Left hindlimb (tissue), 1 donor: ENCODE measurements around the gene KIF12.
"Not testable (repeated sequence)": the region's sequence is repeated elsewhere in the genome, so short reads cannot be mapped to it uniquely, and the experiment has no call there.

Experiments used
- DNase-seq: peaks from one replicate; pipeline ENCODE4 v3.0.0-alpha.2; 2018

The KIF12 gene

GRCh38 chr9:114061292-114061691 lies 37.8 kb downstream of the KIF12 start:
- DNase-seq, result no peak

- no peak for DNase-seq
Measured at GRCh38 chr9:114060711-114061110, 38.4 kb downstream of the KIF12 start.

DNA sequence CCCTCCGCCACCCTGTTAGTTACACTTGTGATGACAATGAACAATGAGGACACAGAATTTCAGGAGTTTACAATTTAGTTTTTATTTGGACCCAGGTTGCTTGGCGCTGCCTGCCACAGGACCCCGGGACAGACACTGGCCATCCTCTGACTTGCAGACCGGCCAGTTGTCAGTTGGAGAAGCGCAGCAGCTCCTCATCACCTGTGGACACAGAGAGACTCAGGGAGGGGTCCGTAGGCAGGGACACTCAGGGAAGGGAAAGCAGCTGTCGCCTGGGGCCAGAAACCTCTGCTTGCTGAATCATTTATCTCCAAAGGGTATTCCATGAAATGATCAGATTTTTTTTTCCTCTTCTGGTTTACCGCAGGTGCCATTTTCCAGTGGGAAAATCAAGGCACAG lies 39.0 kb downstream of the KIF12 start:
- no peak for DNase-seq

DNA sequence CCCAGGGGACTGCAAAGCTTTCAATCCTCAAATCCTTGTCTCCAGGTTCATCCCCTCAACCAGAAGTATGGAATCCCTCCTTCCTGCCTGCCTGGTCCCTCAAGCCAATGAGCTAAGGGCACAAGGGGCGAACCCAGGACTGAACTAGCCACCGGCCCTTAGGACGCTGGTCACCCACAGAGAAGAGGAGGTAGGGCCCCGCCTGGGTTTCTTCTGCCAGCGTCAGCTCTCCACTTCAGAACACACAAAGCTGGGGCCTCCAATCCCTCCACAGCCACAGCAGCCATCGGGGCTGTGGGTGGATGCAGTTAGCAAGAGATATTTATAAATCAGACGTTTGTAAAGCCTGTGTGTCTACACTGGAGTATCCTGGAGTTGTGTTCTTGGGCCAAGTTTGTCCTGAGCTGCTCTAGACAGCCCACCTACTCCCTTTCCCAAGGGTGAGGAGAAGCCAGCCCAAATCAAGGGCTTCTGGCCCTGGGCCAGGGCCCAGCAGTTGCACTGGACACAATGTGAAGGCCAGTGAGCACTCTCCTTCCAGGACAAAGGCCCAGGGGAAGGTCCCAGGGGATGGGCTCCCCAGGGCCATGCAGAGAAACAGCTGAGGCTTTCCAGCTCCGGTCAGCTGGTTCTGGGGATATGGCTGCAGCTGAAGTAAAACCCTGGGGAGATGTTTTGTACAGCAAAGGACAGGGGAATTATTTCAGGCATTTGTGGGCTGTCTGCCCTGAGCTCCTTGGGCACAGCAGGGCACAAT lies 39.9 kb downstream of the KIF12 start:
- no peak for DNase-seq

DNA sequence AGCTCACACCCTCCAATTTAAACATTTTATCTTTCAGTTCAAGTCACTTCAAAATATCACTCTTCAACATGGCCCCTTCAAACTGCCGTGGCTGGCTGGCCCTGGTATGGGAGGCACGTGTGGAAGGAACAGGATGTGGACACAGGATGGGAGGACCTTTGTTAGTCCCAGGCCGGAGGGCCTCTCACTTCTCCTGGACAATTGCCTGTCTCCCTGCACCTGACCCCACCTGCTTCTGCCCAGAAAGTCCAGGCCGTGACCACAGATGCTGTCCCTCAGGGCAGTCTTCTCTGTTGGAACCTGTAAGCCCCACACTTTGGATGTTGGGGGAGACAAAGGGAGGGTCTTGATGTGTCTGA lies 40.4 kb downstream of the KIF12 start:
- no peak for DNase-seq

- no peak for DNase-seq
Measured at GRCh38 chr9:114057161-114057885, 41.8 kb downstream of the KIF12 start.

DNA sequence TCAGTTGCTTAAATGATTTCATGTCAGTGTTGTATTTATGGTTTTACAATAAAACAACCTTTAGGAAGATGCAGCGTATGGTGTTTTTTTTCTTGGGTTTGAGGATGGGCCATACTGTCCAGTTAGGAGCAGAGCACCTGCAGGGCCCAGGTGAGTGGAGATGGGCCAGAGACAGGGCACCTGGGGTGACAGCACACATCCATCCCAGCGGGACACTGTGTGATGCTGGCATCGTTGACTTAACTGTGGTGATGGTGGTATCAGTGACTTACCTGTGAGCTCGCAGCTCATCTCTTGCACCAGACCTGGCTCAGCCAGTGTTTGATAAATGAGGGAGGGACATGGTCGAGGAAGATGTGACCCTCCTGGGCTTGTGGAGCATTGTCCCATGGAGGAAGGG lies 42.6 kb downstream of the KIF12 start:
- no peak for DNase-seq

DNA sequence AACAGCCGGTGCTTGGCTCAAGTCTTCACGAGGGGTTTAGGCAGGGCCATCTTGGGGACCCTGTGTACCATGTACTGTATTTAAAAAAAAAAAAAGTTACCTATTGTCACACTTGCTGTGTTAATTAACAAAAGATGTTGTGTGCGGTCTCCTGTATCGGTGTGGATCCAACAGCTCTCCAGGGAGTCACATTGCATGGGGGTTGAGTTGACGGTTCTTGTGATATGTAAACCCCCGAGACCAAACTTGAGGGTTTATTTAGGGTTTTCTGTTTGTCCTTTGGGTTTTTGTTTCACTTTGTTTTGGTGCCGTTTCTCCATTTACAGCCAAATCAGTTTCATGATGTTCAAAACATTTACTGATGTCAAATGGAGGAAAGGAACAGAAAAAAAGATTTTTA lies 43.2 kb downstream of the KIF12 start:
- no peak for DNase-seq

DNA sequence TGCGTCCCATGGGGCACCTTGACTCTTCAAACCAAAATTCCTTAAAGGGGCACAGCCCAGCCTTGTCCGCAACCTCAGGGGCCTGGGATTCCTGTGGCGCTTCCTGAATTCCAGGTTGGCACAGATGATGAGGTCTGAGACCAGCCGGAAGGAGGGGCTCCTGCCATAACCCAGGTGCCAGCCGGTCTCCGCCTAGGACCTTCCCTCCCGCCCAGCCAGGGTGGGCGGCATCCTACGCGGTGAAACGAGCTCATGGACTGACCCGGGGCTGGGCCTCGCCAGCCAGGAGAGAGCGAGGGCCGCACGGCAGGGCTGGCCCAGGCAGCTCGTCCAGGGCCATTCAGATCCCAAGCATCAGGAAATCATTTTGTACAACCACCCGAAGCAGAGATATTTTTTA lies 44.0 kb downstream of the KIF12 start:
- DNase-seq, result peak; percentile 23

GRCh38 chr9:114054191-114054690 lies 44.9 kb downstream of the KIF12 start:
- no peak for DNase-seq

DNA sequence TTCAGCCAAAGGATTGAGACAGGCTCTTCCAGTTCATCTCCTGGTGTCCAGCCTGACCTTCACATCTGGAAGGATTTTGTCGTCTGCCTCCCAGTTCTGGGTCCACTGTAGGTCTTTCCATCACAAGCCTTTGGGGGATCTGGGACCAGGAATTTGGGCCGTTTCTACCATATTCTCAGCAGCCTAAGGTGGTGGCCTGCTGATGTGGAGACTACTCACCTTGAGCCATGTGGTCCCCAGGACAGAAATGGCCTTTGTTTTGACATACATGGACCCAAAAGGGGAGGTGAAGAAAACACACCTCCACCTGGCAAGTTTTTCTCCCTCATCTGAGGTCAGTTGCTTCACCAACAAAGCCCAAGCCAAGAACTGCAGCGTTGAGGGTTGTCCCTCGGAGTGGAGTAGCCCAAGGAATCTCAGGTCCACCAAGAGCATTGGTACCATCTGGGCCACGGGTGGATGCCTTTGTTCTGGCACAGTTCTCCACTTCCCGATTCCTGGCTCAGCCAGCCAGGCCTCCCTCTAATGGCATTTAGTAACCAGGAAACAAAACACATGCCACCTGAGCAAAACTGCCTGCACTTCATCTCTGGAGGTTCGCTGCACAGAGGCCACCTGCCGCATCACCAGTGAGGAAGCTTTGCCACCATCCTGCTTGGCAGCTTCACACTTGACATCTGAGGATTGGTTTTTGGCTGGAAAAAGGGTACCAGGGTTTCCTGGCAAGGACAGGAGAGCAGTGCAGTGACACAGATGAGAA lies 45.7 kb downstream of the KIF12 start:
- no peak for DNase-seq

DNA sequence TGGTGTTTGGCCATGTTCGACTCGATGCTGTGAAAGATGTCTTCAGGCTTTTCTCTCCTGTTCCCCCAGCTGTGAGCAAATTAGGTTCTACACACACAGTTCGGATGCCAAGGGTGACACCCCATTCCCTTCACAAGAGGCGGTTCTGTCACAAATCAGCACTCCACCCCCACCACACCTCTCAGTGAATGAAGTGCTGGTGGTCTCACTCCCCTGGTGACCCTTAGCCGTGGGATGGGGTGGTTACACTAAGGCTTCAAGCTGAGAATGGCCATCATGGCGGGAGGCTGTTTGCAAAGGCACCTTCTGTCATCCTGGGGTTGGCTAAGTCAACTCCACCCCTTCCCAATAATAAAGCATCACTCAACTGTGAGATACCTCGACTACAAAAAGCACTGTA lies 47.4 kb downstream of the KIF12 start:
- no peak for DNase-seq

DNA sequence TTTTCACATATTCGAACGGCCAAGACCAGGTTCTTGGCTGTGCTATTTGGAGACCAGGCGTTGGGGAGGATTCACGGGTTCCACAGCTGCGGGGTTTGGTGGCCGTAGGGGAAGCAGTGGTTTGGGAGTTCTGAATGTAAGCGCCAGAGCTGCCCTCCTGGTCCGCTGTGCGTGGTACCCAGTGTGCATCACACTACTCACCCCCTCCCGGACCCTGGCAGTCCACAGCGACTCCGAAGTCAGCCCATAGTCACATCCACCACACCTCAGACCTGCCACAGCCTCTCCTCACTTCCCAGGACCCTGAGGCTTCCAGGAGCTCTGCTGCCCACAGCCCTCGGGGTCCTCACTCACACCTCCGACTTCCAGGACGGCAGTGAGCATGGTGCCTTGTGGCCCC lies 47.8 kb downstream of the KIF12 start:
- DNase-seq, result no peak

DNA sequence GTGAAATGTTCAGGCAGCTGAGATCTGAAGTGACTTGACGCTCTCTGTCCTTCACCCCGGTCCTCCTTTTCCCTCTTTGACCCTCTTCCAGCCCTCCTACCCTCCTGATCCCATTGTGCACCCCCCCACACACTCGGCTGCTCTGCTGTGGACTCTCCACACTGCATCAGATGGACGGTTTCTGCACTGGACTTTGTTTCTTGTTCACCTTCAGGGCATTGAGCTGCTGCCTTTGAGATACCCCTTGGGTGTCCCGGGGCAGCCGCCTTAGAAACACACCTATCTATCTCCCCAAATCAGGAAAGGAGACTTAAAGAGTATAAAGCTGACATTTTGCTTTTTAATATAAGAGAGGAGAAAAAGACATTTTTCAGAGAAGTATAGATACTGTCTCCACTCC lies 48.4 kb downstream of the KIF12 start:
- no peak for DNase-seq

GRCh38 chr9:114050226-114050568 lies 48.9 kb downstream of the KIF12 start:
- no peak for DNase-seq

DNA sequence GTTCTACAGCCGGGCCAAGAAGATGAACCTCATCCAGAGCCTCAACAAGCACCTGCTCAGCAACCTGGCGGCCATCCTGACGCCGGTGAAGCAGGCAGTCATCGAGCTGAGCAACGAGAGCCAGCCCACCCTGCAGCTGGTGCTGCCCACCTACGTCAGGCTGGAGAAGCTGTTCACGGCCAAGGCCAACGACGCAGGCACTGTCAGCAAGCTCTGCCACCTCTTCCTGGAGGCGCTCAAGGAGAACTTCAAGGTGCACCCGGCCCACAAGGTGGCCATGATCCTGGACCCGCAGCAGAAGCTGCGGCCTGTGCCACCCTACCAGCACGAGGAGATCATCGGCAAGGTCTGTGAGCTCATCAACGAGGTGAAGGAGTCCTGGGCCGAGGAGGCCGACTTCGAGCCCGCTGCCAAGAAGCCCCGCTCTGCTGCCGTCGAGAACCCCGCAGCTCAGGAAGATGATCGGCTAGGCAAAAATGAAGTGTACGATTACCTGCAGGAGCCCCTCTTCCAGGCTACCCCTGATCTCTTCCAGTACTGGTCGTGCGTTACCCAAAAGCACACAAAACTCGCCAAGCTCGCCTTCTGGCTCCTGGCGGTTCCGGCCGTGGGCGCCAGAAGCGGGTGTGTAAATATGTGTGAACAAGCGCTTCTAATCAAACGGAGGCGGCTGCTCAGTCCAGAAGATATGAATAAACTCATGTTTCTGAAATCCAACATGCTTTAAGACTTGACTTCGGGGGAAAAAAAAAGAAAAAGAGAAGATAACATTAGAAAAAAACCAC lies 49.5 kb downstream of the KIF12 start:
- no peak for DNase-seq

DNA sequence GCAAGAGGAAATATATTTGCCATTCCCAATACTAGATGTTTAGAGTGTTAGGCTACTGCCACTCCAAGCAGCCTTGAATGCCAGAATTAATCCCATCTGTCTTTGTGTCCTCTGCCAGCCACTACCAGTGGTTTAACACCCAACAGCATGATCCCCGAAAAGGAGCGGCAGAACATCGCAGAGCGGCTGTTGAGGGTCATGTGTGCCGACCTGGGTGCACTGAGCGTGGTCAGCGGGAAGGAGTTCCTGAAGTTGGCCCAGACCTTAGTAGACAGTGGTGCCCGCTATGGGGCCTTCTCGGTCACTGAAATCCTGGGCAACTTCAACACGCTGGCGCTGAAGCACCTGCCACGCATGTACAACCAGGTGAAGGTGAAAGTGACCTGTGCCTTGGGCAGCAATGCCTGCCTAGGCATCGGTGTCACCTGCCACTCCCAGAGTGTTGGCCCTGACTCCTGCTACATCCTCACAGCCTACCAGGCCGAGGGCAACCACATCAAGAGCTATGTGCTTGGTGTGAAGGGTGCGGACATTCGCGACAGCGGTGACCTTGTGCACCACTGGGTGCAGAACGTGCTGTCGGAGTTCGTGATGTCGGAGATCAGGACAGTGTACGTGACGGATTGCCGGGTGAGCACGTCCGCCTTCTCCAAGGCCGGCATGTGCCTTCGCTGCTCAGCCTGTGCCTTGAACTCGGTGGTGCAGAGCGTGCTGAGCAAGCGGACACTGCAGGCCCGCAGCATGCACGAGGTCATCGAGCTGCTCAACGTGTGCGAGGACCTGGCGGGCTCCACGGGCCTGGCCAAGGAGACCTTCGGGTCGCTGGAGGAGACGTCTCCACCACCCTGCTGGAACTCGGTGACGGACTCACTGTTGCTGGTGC lies 50.3 kb downstream of the KIF12 start:
- no peak for DNase-seq

DNA sequence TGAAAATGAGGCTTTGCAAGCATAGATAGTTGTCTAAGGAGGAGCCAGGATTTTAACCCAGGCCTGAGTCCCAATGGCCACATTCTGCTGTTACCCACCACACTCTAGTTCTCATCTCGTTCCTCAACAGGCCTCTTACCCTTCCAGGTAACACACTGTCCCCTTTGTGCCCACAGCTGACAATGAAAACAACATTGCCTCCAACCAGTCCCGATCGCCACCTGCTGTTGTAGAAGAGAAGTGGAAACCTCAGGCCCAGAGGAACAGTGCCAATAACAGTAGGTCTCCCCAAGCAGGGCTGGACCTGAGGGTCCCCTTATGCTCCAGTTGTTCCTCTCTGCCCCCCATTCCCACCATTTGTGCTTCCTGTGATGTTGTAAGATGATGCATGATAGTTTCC lies 51.4 kb downstream of the KIF12 start:
- DNase-seq, result no peak

DNA sequence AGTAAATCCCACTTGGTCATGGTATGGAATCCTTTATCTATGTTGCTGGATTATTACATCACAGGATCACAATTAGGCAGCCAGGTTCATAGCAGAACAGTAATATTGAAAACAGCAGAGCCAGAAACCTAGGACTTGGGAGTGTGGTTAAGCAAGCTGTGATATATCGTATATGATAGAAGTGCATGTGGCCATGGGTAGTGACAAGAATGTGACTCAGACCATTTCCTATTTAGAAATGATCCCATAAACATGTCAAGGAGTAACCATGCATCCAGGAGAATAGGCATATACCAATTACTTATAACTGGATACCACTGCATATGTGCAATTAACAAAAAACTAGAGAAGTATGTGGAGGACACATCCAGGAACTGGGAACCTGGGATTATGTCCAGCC lies 52.2 kb downstream of the KIF12 start:
- no peak for DNase-seq

DNA sequence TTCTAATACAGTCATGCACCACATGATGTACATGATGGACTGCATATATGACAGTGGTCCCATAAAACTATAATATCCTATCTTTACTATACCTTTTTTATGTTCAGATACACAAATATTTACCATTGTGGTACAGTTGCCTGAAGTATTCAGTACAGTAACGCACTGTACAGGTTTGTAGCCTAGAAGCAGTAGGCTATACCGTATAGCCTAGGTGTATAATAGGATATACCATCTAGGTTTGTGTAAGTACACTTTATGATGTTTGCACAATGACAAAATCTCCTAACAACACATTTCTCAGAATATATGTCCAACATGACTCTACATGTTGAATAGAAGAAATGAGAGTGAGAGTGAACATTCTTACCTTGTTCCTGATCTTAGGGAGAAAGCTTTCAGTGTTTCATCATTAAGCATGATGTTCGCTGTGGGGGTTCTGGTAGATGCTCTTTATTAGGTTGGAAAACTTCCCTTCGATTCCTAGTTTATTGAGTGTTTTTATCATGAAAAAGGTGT lies 52.8 kb downstream of the KIF12 start:
- no peak for DNase-seq

GRCh38 chr9:114043660-114044059 lies 55.4 kb downstream of the KIF12 start:
- DNase-seq, result not testable (repeated sequence)
